GM23338 (cell line): ENCODE results near the gene MUC13. TPM values are rescaled to one million over a fixed set of nuclear protein-coding genes. Genes with fewer than 3 reads are reported as not detected.

Experiments
- ATAC-seq: fragments of 200-7000 bp; cut with Tn5 transposase; 3 replicates; pipeline ENCODE4 v1.9.1; 2020
- DNase-seq: peaks from one replicate; pipeline ENCODE4 v3.0.0-alpha.2; 2015; ENCODE audit warnings: low spot score
- H2AFZ ChIP-seq: fragments of 200-600 bp; sonication (generic); 2 replicates; pipeline ENCODE4 v1.8.0; 2016; ENCODE audit warnings: antibody characterized with exemption, mild to moderate bottlenecking, moderate library complexity
- H3F3A ChIP-seq: fragments of 200-600 bp; sonication (generic); replicated peaks from 2 replicates; pipeline ENCODE4 v1.8.0; 2017; ENCODE audit warnings: antibody characterized with exemption, mixed run types, low read depth
- H3K27ac ChIP-seq: fragments of 200-600 bp; sonication (generic); 2 replicates; pipeline ENCODE4 v1.6.1; 2016; ENCODE audit warnings: low read depth
- H3K27me3 ChIP-seq: fragments of 200-600 bp; sonication (generic); 2 replicates; pipeline ENCODE4 v1.8.0; 2016; ENCODE audit warnings: mild to moderate bottlenecking, mixed run types, moderate library complexity; ENCODE audit not compliant: insufficient read depth
- H3K36me3 ChIP-seq: fragments of 200-600 bp; sonication (generic); 2 replicates; pipeline ENCODE4 v1.8.0; 2016; ENCODE audit warnings: mild to moderate bottlenecking; ENCODE audit not compliant: insufficient read depth
- H3K4me1 ChIP-seq: fragments of 200-600 bp; sonication (generic); 2 replicates; pipeline ENCODE4 v1.8.0; 2016; ENCODE audit warnings: mild to moderate bottlenecking, moderate library complexity; ENCODE audit not compliant: insufficient read depth
- H3K4me2 ChIP-seq: fragments of 200-600 bp; sonication (generic); 2 replicates; pipeline ENCODE4 v1.7.1; 2017; ENCODE audit warnings: mixed run types
- H3K4me3 ChIP-seq: fragments of 200-600 bp; sonication (generic); 2 replicates; pipeline ENCODE4 v1.6.1; 2016; ENCODE audit warnings: mixed run types
- H3K79me2 ChIP-seq: fragments of 200-600 bp; sonication (generic); replicated peaks from 2 replicates; pipeline ENCODE4 v1.8.0; 2017; ENCODE audit warnings: mild to moderate bottlenecking; ENCODE audit not compliant: insufficient read depth
- H3K9me2 ChIP-seq: fragments of 200-600 bp; sonication (generic); 2 replicates; pipeline ENCODE4 v1.8.0; 2017; ENCODE audit not compliant: insufficient read depth
- H4K20me1 ChIP-seq: fragments of 200-600 bp; sonication (generic); replicated peaks from 2 replicates; pipeline ENCODE4 v1.8.0; 2017; ENCODE audit warnings: mild to moderate bottlenecking; ENCODE audit not compliant: insufficient read depth
- H3K27ac Mint-ChIP-seq: 2 replicates; pipeline ENCODE4 v1.8.0; 2020; ENCODE audit warnings: inconsistent platforms, mild to moderate bottlenecking, moderate library complexity, mixed read lengths
- H3K27me3 Mint-ChIP-seq: 3 replicates; pipeline ENCODE4 v1.8.0; 2022; ENCODE audit warnings: low read depth, mild to moderate bottlenecking, moderate library complexity, mixed read lengths, inconsistent platforms; ENCODE audit not compliant: insufficient read depth, poor library complexity
- H3K36me3 Mint-ChIP-seq: 3 replicates; pipeline ENCODE4 v1.8.0; 2021; ENCODE audit warnings: low read depth, mild to moderate bottlenecking, inconsistent platforms, moderate library complexity, mixed read lengths
- H3K4me1 Mint-ChIP-seq: 3 replicates; pipeline ENCODE4 v1.8.0; 2020; ENCODE audit warnings: mild to moderate bottlenecking, inconsistent platforms, mixed read lengths
- H3K4me3 Mint-ChIP-seq: 3 replicates; pipeline ENCODE4 v1.8.0; 2021; ENCODE audit warnings: moderate library complexity, mild to moderate bottlenecking, inconsistent platforms, mixed read lengths
- H3K9me3 Mint-ChIP-seq: 3 replicates; pipeline ENCODE4 v1.8.0; 2020; ENCODE audit warnings: moderate library complexity, mild to moderate bottlenecking, inconsistent platforms, mixed read lengths
- CREB1 ChIP-seq: fragments of 250-450 bp; sonication (Bioruptor Pico); IDR thresholded peaks from 2 replicates; pipeline ENCODE4 v1.5.0; 2020; ENCODE audit warnings: low read depth, mild to moderate bottlenecking, moderate library complexity
- CTCF ChIP-seq, 2 experiments: fragments of 200-600 bp in 1 of 2; sonication (generic) in 1 of 2; conservative IDR thresholded peaks; 2 replicates each; pipeline versions ENCODE4 v1.5.1 to v1.6.1; 2016 to 2017; ENCODE audit warnings: antibody characterized with exemption in 2 of 2, low read depth in 2 of 2, mild to moderate bottlenecking in 2 of 2, moderate library complexity in 1 of 2
- ETS1 ChIP-seq: IDR thresholded peaks from 2 replicates; pipeline ENCODE4 v1.6.1; 2016; ENCODE audit warnings: antibody characterized with exemption
- EZH2 ChIP-seq: fragments of 200-600 bp; sonication (generic); IDR thresholded peaks from one replicate; pipeline ENCODE4 v1.8.0; 2017; ENCODE audit warnings: antibody characterized with exemption, mild to moderate bottlenecking, low read depth; ENCODE audit not compliant: unreplicated experiment
- POLR2AphosphoS5 ChIP-seq: IDR thresholded peaks from 2 replicates; pipeline ENCODE4 v1.6.1; 2016; ENCODE audit warnings: antibody characterized with exemption, low read depth
- STAT1 ChIP-seq: IDR thresholded peaks from one replicate; pipeline ENCODE4 v1.6.1; 2016; ENCODE audit warnings: antibody characterized with exemption; ENCODE audit not compliant: unreplicated experiment
- ZNF462 ChIP-seq: fragments of 250-450 bp; sonication (Bioruptor Pico); IDR thresholded peaks from 2 replicates; pipeline ENCODE4 v1.5.0; 2020; ENCODE audit warnings: mild to moderate bottlenecking, moderate library complexity
- polyA plus RNA-seq: library from polyadenylated mRNA; unstranded; fragments of >200 nt; fragmentation: Nextera tagmentation; extraction: Ambion mirVana; gene quantifications from 2 replicates; pipeline ENCODE4 v1.2.1, GENCODE V29; 2016
- total RNA-seq: library from RNA; depleted of rRNA; stranded (reverse); fragments of >200 nt; shearing (Covaris generic); gene quantifications from 2 replicates; pipeline ENCODE4 v1.2.3, GENCODE V29; 2014

Gene MUC13
- total and polyA plus RNA-seq, 2 experiments from 2014 or later: not detected

GRCh38 chr3:124923833-124924232 is 10.7 kb downstream of the MUC13 start:
- TF ChIP-seq ZNF462 (CRISPR knock-in tag): no peak
- peak; percentile 18 to 56; a peak in 3 of 4 replicates for TF ChIP-seq CTCF (conservative IDR thresholded peaks at IDR 0.05; ENCODE audit: low read depth in 2 of 2)
- H3K4me3 Mint-ChIP-seq: no peak overlapping the region
- ATAC-seq (no peak), DNase-seq (peak; percentile 39)
- peaks cover 3% of the 10 kb centered on the region; the same call in 1 of the 3 replicates for H3K4me1 Mint-ChIP-seq
- H3K4me3 ChIP-seq: no peak overlapping the region
- no peaks in the 10 kb centered on the region for H3K4me1 ChIP-seq
- H3K36me3 ChIP-seq: no peaks in the 10 kb centered on the region
- H3F3A ChIP-seq: no peaks in the 10 kb centered on the region
- no peaks in the 10 kb centered on the region for H4K20me1 ChIP-seq
- no peak overlapping the region for H3K27ac Mint-ChIP-seq
- no peaks in the 10 kb centered on the region for H3K27me3 Mint-ChIP-seq
- H3K9me2 ChIP-seq: no peaks in the 10 kb centered on the region
- H3K27ac ChIP-seq: no peak overlapping the region
- no peaks in the 10 kb centered on the region for H3K79me2 ChIP-seq
- H2AFZ ChIP-seq: no peak overlapping the region
- H3K4me2 ChIP-seq: no peak overlapping the region
- H3K9me3 Mint-ChIP-seq: no peaks in the 10 kb centered on the region
- no peaks in the 10 kb centered on the region for H3K27me3 ChIP-seq
- no peaks in the 10 kb centered on the region for H3K36me3 Mint-ChIP-seq

- Mint-ChIP-seq H3K27ac (no peak overlapping the region), H3K4me1 (peaks cover 3% of the 10 kb centered on the region; the same call in 1 of the 3 replicates), H3K4me3 (no peak overlapping the region), H3K36me3 (no peaks in the 10 kb centered on the region), H3K27me3 (peaks cover 3% of the 10 kb centered on the region), H3K9me3 (no peaks in the 10 kb centered on the region)
- Histone ChIP-seq H3K36me3 (no peaks in the 10 kb centered on the region), H4K20me1 (no peaks in the 10 kb centered on the region), H3F3A (no peaks in the 10 kb centered on the region), H3K4me2 (no peak overlapping the region), H3K9me2 (no peaks in the 10 kb centered on the region), H3K4me3 (no peak overlapping the region), H2AFZ (no peak overlapping the region), H3K79me2 (no peaks in the 10 kb centered on the region), H3K4me1 (no peaks in the 10 kb centered on the region), H3K27ac (no peak overlapping the region), H3K27me3 (no peaks in the 10 kb centered on the region)
- no peak for DNase-seq
- TF ChIP-seq CREB1 (CRISPR knock-in tag) (no peak), POLR2AphosphoS5 (no peak), EZH2 (no peak), ETS1 (no peak), STAT1 (no peak), CTCF (conservative IDR thresholded peaks at IDR 0.05; ENCODE audit: low read depth in 2 of 2) (no peak)
- no peak for ATAC-seq
Observed at GRCh38 chr3:124920718-124921117, 13.8 kb downstream of the MUC13 start.
